NB4 (cell line): Measurements from ENCODE around the gene WDR33.

ENCODE experiments used
- MYC ChIP-seq: IDR thresholded peaks from 2 replicates; pipeline ENCODE4 v1.6.1; 2011; ENCODE audit warnings: low read depth, low read length
- POLR2A ChIP-seq: IDR thresholded peaks from 2 replicates; pipeline ENCODE4 v1.6.1; 2011; ENCODE audit warnings: mild to moderate bottlenecking; ENCODE audit not compliant: insufficient read length; ENCODE audit errors: extremely low read depth
- TF ChIP-seq, protein P1 (sequence below): IDR thresholded peaks from one replicate; pipeline ENCODE4 v1.5.1; 2012; ENCODE audit warnings: low read depth, low read length

GRCh38 chr2:127762846-127763245, 48.1 kb downstream of the WDR33 start:
- TF ChIP-seq, protein P1, sequence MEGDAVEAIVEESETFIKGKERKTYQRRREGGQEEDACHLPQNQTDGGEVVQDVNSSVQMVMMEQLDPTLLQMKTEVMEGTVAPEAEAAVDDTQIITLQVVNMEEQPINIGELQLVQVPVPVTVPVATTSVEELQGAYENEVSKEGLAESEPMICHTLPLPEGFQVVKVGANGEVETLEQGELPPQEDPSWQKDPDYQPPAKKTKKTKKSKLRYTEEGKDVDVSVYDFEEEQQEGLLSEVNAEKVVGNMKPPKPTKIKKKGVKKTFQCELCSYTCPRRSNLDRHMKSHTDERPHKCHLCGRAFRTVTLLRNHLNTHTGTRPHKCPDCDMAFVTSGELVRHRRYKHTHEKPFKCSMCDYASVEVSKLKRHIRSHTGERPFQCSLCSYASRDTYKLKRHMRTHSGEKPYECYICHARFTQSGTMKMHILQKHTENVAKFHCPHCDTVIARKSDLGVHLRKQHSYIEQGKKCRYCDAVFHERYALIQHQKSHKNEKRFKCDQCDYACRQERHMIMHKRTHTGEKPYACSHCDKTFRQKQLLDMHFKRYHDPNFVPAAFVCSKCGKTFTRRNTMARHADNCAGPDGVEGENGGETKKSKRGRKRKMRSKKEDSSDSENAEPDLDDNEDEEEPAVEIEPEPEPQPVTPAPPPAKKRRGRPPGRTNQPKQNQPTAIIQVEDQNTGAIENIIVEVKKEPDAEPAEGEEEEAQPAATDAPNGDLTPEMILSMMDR, result no peak
- no peak for TF ChIP-seq MYC
- no peak for TF ChIP-seq POLR2A
